Natural killer cell (primary cell): ENCODE results near the gene PDE2A. TPM values are rescaled to one million over a fixed set of nuclear protein-coding genes. Genes with fewer than 3 reads are reported as not detected.

Source experiments
- ATAC-seq, 3 donors: fragments of 150-1000 bp in 2 of 3; fragments of 200-7000 bp in 1 of 3; cut with Tn5 transposase; 1 replicate in 1 of 3; 2 replicates in 2 of 3; pipeline ENCODE4 v1.10.0; 2021; ENCODE audit warnings: mild to moderate bottlenecking in 2 of 3, moderate library complexity in 2 of 3
- DNase-seq, 2 donors: peaks; one replicate each; pipeline versions ENCODE4 v3.0.0 to v3.0.0-alpha.2; 2013 to 2021; ENCODE audit warnings: mixed read lengths in 1 of 2
- H3K27ac ChIP-seq: one replicate; pipeline ENCODE4 v1.5.1; 2013; ENCODE audit warnings: mild to moderate bottlenecking, low read length
- H3K27me3 ChIP-seq: one replicate; pipeline ENCODE4 v1.6.1; 2013; ENCODE audit warnings: low read length; ENCODE audit not compliant: control insufficient read depth, insufficient read depth
- H3K36me3 ChIP-seq: one replicate; pipeline ENCODE4 v1.6.1; 2013; ENCODE audit warnings: low read length; ENCODE audit not compliant: control insufficient read depth, insufficient read depth
- H3K4me1 ChIP-seq: one replicate; pipeline ENCODE4 v1.6.1; 2013; ENCODE audit warnings: low read length; ENCODE audit not compliant: control insufficient read depth, insufficient read depth
- H3K4me3 ChIP-seq: one replicate; pipeline ENCODE4 v1.5.1; 2013; ENCODE audit warnings: low read length
- H3K9me3 ChIP-seq: one replicate; pipeline ENCODE4 v1.6.1; 2013; ENCODE audit warnings: low read length; ENCODE audit not compliant: control insufficient read depth, insufficient read depth
- H3K27ac Mint-ChIP-seq, 2 donors: one replicate each; pipeline ENCODE4 v1.8.0; 2022; ENCODE audit warnings: mild to moderate bottlenecking in 2 of 2, mixed read lengths in 2 of 2, moderate library complexity in 1 of 2
- H3K27me3 Mint-ChIP-seq, 2 donors: one replicate each; pipeline ENCODE4 v1.8.0; 2022; ENCODE audit warnings: low read depth in 2 of 2, mixed read lengths in 2 of 2
- H3K36me3 Mint-ChIP-seq: one replicate; pipeline ENCODE4 v1.8.0; 2022; ENCODE audit warnings: mixed read lengths
- H3K4me1 Mint-ChIP-seq, 2 donors: one replicate each; pipeline ENCODE4 v1.8.0; 2022; ENCODE audit warnings: mixed read lengths in 2 of 2
- H3K4me3 Mint-ChIP-seq: one replicate; pipeline ENCODE4 v1.8.0; 2022; ENCODE audit warnings: mild to moderate bottlenecking, moderate library complexity, mixed read lengths
- H3K9me3 Mint-ChIP-seq, 2 donors: one replicate each; pipeline ENCODE4 v1.8.0; 2022; ENCODE audit warnings: mixed read lengths in 2 of 2
- WGBS: methylation state at CpG from one replicate; pipeline ENCODE4 v1.1.7; 2013; ENCODE audit warnings: missing lambda C conversion rate; ENCODE audit not compliant: insufficient coverage; 5-methylcytosine and 5-hydroxymethylcytosine counted together
- intact Hi-C: fragments of 100-400 bp; cut with micrococcal nuclease; formaldehyde crosslinking; loops from one replicate; pipeline ENCODE4 v1.14.2; 2022
- total RNA-seq, 4 donors: library from RNA; stranded (reverse); fragments of 120-200 nt in 1 of 4; gene quantifications; one replicate each; pipeline versions ENCODE4 v1.2.3 to v1.2.4, GENCODE V29; 2013 to 2022
- TF ChIP-seq, protein P1 (sequence below): fragments of 200-600 bp; IDR thresholded peaks from one replicate; pipeline ENCODE4 v1.8.0; 2022; ENCODE audit warnings: antibody characterized with exemption

Gene PDE2A
- total RNA-seq, 3 donors from 2014 or later (not counting 1 experiment from before 2014, with no cell fraction given): 8.7 to 11.9 (median 9.0) TPM

DNA sequence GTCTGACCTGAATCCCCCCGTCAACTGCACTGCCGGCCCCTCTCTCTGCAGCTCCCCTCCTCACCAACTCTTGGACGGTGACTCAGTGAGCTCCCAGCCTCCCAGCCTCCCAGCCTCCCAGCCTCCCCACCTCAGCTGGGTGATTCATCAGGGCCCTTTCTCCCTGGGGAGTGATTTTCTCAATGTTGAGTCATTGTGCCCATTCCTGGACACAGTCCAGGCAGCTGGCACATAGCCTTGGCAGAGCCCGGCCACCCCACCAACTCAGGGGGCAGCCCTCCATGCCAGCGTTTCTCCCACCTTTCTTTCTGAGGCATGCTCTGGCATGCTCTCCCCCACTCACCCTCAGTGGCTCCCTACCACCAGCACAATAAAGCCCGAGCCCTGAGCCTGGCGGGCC, 30.7 kb downstream of the PDE2A start:
- Mint-ChIP-seq H3K36me3 (no peaks in the 10 kb centered on the region), H3K9me3 (no peaks in the 10 kb centered on the region), H3K4me3 (peak overlapping the region; percentile 71), H3K4me1 (peaks cover 0 to 7% of the 10 kb centered on the region in 2 donors), H3K27me3 (peaks cover 0 to 6% of the 10 kb centered on the region in 2 donors), H3K27ac (no peak overlapping the region)
- no peak for DNase-seq
- WGBS: 91% methylated on average over 7 of the region's 7 CpGs
- ATAC-seq: no peak
- Histone ChIP-seq H3K27me3 (peaks cover 28% of the 10 kb centered on the region), H3K4me3 (no peak overlapping the region), H3K9me3 (no peaks in the 10 kb centered on the region), H3K27ac (no peak overlapping the region), H3K36me3 (no peaks in the 10 kb centered on the region), H3K4me1 (peaks cover 19% of the 10 kb centered on the region)
- TF ChIP-seq, protein P1, sequence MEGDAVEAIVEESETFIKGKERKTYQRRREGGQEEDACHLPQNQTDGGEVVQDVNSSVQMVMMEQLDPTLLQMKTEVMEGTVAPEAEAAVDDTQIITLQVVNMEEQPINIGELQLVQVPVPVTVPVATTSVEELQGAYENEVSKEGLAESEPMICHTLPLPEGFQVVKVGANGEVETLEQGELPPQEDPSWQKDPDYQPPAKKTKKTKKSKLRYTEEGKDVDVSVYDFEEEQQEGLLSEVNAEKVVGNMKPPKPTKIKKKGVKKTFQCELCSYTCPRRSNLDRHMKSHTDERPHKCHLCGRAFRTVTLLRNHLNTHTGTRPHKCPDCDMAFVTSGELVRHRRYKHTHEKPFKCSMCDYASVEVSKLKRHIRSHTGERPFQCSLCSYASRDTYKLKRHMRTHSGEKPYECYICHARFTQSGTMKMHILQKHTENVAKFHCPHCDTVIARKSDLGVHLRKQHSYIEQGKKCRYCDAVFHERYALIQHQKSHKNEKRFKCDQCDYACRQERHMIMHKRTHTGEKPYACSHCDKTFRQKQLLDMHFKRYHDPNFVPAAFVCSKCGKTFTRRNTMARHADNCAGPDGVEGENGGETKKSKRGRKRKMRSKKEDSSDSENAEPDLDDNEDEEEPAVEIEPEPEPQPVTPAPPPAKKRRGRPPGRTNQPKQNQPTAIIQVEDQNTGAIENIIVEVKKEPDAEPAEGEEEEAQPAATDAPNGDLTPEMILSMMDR: no peak
- intact Hi-C loops: loop anchor here (1.0 kb wide), 3 partner anchors 58 to 172 kb away; no protein-coding TSS in a partner anchor

DNA sequence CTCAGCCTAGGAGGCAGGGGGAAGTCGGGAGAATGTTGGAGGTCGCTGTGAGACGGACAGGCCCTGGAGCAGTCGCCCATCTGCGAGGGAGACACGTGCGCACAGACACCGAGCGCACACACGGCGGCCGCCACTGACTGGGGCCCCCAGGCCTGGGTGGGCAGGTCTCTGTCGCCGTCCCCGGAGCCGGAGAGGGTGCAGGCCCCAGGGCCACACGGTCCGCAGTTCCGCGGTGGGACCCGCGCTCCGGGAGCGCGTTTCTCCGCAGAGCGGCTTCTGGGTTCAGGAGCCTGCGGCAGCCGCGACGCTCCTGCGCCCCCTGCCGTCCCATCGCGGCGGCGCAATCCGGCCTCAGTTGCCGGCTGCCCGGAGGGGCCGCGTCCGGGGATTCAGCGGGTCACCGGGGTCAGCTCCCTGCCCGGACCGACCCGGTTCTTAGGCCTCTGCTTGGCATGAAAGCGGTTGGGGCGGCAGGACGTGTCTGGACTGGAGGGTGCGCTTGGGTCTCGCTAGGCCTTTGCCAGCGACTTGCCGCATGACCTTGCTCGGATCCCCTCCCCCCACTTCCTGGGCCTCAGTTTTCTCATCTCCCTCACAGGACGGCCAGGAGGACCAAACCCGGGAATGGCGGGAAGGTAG, 31.2 kb downstream of the PDE2A start:
- peaks cover 32% of the 10 kb centered on the region for H3K27me3 ChIP-seq
- 2% methylated on average over 59 of the region's 59 CpGs for WGBS
- TF ChIP-seq, protein P1: peak; percentile 98

DNA sequence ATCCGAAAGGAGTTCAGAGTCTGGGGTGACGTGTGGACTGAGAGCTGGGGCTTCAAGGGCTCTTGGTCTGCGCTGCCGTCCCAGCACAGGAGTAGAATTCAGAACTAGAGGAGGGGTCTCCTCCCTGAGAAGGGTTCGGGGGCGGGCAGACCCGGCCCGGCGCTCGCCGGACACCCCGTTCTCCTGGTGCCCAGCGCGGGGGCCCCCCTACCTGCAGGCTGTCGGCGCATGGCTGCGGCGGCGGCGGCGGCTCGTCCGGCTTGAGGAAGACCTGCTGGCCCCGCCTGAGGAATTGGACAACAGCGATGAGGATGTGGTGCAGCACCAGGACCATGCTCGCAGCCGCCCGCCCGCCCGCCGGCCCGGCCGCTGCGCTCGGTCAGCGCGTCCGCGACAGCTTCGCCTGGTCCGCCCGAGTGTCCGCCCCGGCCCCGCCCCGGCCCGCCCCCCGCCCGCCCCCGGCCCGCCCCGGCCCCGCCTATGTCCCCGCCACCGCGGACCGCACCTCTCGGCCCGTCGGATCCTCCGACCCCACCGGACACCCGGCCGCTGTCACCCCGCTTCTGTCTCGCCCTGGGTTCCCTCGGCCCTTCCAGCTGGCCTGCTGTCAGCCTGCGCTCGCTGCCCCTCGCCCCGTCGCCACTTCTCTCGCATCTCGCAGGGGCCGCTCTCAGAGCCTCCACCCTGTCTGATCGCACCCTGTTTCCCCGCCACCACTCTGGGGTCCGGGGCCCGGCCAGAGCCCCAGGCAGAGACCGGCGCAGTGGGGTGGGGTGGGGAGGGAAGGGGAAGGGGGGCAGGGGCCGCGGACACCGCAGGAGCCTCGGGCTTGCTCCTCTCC, 32.0 kb downstream of the PDE2A start:
- Histone ChIP-seq H3K4me1 (peaks cover 19% of the 10 kb centered on the region), H3K36me3 (no peaks in the 10 kb centered on the region), H3K4me3 (peak overlapping the region; percentile 51), H3K9me3 (no peaks in the 10 kb centered on the region), H3K27me3 (peaks cover 34% of the 10 kb centered on the region), H3K27ac (no peak overlapping the region)
- Mint-ChIP-seq H3K27me3 (peaks cover 5 to 12% of the 10 kb centered on the region in 2 donors), H3K4me3 (peak overlapping the region; percentile 89), H3K4me1 (peaks cover 0 to 7% of the 10 kb centered on the region in 2 donors), H3K9me3 (no peaks in the 10 kb centered on the region), H3K27ac (no peak overlapping the region), H3K36me3 (no peaks in the 10 kb centered on the region)
- peak; percentile 27 to 33 for DNase-seq
- intact Hi-C loops: no loop called here
- peak; percentile 32 to 61 (median 45) for ATAC-seq
- TF ChIP-seq, protein P1: no peak
- WGBS: 2% methylated on average over 85 of the region's 85 CpGs

More for the DNA sequence above, 31.2 kb downstream of the PDE2A start:
- peak overlapping the region; percentile 89 for H3K4me3 Mint-ChIP-seq
- H3K36me3 Mint-ChIP-seq: no peaks in the 10 kb centered on the region
- peaks cover 19% of the 10 kb centered on the region for H3K4me1 ChIP-seq
- peaks cover 0 to 8% of the 10 kb centered on the region in 2 donors for H3K27me3 Mint-ChIP-seq
- no peaks in the 10 kb centered on the region for H3K9me3 ChIP-seq
- no peak overlapping the region for H3K27ac Mint-ChIP-seq
- peak overlapping the region; percentile 51 for H3K4me3 ChIP-seq
- DNase-seq (peak; percentile 73 to 83), ATAC-seq (peak; percentile 79 to 85 (median 83))
- peaks cover 0 to 7% of the 10 kb centered on the region in 2 donors for H3K4me1 Mint-ChIP-seq
- no peak overlapping the region for H3K27ac ChIP-seq
- H3K36me3 ChIP-seq: no peaks in the 10 kb centered on the region
- H3K9me3 Mint-ChIP-seq: no peaks in the 10 kb centered on the region
- intact Hi-C loops: loop anchor here (1.0 kb wide), 3 partner anchors 58 to 172 kb away; no protein-coding TSS in a partner anchor
